Activated CD4-positive, alpha-beta T cell treated with anti-CD3 and anti-CD28 coated beads, Interleukin-2, amount 50 U/mL, for 48 hours (primary cell): ENCODE measurements around the gene SHANK1.

Source experiments
- DNase-seq, 2 experiments: peaks; one replicate each; pipeline ENCODE4 v3.0.0-alpha.2; 2020

SHANK1 gene

DNA sequence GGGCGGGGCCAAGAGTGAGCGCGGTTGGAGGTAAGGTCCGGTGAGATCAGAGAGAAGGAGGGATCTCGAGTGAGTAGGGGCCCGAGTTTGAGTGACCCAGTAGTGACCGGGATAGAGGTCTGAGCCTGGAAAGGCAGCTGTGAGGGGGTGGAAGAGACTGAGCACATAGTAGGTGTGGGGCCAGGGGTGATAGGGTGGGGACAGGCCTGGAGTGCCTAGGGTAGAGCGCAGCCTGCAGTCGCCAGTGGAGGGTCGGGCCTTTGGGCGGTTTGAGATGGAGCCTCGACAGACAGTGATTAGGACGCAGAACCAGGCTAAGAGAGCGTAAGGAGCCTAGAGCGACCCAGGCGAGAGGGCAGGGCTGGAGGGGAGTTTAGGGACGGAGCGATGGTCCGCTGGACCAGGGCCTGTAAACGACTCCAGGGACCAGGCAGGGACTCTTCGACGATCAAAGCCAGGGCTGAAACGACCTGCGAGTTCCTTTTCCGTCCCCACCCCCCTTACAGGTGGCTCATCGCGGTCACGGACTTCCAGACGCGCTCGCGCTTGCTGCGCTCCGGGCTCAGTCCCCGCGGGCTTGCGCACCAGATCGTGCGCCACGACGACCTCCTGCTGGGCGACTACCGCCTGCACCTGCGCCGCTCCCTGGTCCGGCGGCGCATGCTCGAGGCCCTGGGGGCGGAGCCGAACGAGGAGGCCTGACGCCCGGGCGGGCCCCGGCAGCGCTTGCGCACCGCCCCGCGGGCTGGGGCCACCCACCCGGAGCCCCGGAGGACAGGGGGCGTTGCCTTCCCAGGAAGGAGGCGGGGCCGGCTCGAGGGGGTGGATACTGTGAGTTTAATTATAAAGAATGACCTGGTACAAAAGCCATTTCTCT is 60.9 kb downstream of the SHANK1 start:
- peak; percentile 59 to 68 for DNase-seq

DNA sequence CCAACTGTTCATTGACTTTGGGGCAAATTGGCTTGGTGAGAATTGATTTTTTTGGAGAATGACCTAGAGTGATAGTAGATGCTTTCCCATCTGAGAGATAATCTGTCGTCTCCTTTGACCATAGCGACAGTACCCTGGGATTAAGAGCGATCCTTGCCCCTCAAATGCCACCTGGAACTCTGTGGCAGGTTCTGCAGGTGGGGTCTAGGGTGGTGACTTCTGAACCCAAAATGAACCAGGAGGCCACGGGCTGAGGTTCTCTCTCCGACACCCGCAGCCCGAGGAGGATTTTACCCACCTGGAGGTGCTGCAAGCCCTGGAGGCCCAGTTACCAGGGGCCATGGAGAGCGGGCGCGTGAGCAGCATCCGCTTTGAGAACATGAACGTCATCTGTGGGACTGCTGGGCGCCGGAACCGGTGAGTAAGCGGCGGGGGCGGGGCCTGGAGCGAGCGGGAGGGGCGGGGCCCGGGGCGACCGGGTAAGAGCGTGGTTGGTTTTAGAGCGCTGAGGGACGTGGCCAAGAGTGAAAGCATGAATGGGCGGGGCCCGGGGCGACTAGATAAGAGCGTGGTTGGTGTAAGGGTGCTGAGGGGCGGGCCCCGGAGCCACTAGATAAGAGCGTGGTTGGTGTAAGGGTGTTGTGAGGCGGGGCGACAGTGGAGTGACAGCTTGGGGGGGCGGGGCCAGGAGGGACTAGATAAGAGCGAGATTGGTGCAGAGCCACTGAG is 61.7 kb downstream of the SHANK1 start:
- peak; percentile 85 to 86 for DNase-seq

DNA sequence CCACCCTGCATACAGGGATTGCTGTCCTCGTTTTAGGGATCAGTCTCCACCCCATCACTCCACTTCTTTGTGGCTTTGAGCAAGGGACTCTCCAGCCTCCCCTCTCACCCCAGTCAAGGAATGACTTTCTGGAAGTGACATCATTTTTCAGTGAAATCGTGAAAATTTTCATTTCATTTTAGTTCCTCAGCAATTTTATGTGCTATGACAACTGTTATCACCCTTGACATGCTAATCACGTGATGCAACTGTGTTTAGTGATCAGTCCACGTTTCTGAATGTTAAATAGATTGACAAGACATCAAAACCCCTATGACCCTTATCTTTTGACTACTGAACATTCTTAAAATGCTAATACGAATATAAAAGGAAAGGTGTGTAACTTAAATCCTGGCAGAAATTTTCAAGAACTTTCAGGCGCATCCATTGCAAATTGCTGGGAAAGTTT is 62.4 kb downstream of the SHANK1 start:
- DNase-seq, result no peak

DNA sequence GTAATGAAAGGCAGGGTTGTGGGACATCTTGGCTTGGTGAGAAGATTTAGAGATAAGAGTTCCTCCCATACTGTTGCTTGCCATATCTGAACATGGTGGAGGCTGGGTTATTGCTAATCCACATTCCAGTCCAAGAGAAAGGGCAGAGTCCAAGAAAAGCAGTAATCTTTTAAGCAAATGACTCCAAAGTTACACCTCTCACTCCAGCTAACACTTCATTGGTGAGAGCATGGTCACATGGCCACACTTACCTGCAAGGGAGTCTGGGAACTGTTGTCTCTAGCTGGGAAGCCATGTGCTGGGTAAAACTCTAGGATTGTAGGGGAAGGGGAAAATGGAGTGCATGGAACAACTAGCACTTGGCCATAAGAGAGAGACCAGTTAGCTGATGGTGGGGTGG is 64.7 kb downstream of the SHANK1 start:
- no peak for DNase-seq

DNA sequence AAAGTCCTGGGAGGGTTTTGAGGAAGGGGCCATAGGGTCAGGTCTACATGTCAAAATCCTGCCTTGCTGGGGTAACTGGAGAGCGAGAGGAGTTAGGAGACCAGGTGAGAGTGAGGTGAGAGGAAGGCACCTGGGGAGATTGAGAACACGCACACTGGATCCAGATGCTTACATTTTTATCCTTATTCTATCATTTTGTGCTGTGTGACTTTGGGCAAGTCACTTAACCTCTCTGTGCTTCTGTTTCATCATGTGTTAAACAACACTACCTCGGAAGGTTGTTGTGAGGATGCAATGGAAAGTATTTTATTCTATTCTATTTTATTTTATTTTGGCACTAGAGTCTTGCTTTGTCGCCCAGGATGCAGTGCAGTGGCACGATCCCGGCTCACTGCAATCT is 66.9 kb downstream of the SHANK1 start:
- no peak for DNase-seq

DNA sequence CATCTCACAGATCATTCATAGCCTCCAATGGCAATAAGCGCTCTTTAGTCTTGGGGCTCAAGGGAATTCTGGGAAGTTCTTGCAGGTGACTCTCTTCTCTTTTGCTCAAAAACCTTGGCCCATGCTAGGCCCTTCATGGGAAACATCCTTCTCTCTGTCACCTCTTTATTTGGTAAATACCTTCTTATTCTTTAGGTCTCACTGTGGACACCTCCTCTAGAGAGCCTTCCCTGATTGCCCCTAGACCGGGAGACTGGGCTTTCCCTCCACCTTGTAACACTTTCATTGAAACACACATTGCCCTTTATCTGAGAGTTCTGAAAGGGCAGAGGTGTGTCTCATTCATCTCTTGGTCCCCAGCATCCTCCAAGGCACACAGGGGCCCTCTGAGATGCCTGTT is 68.4 kb downstream of the SHANK1 start:
- no peak for DNase-seq

DNA sequence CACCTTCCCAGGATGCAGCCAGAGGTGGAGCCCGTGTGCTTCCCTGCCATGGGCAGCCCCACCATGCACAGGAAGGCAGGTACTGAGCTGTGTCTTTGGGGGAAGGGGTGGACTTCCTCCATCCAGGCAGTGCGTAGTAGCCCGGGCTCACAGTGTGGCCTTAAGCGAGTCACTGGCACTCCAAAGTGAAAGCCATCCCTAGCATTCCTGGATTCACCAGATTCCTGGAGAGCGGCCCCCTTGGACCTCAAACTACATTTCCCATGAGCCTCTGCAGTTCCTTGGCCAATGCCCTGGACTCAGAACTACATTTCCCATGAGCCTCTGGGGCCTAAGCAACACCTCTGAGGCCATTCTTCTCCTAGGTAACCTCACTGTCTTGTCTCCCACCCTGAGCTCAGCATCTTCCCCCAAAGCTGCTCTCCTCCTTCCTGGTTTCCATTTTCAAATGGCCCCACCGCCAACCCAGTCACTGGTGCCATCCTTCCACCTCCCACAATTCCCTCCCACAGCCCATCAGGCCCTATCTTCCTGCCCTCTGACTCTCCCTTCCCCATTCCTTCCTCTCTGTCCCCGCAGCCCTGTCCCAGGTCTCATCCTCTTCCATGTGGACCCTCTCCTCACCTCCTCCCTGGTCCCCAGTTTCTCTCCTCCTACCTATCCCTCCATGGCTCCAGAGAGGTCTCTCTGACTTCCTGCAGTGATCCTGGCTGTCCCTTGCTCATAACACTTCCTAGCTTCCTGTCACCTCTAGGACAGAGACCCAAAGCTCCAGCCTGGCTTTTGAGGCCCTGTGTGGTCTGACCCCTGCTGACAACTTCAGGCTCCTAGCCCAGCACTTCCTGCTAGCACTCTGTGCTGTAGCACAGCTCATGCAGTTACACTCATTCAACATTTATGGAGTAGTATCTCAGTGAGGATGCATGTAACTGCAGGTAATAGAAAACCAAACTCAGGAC is 69.9 kb downstream of the SHANK1 start, which contains the start of gene C19orf81:
C19orf81 (plus strand) TSS at position 13 of the 959 bp plus-strand sequence; CDS start at position 13, 0 bp downstream.
- DNase-seq, result no peak

DNA sequence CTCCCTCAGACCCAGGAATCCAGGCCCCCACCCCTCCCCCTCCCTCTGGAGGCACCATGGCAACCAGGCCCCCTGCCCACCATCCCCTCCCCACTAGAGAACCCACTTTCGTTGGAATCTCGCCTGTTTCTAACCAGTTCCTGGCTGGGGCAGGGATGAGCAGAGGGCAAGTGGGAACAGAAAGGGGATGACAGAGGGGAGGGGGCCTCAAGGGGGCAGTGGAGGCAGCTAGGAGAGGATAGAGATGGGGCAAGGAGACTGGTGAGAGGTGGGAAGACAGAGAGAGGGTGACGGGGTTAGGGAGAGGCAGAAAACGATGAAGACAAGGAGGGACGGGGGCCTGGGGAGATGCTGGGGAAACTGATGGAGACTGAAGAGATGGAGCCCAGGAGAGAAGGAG is 70.9 kb downstream of the SHANK1 start:
- no peak for DNase-seq

DNA sequence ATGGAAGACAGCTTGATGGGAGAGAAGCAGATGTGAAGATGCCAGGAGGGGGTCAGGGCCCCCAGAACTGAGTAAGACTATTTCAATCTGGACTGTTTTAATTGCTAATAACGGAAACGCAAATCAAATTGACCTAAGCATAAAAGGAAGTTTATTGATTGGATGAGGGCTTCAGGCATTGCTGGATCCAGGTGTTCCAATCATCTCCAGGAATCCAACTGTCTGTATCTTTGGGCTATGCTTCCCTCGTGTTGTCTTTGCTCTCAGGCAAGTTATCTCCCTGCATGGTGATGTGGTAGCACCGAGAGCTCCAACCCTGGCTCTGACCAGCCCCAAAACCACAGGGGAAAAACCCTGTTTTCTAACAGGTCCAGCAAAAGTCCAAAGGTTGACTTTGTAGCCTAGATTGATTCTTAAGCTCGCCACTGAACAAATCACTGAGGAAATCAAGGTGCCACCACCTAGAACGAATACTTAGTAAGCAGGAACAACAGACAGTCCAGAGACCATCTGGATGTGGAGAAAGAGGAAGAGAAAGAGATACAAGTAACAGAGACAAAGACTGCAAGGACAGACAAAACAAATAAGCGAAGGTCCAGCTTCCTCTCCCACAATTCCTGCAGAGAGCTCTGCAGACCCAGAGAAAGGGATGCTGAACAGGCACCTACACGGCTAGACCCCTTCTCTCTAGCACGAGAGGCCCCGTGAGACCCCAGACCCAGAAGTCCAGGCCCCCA is 71.6 kb downstream of the SHANK1 start:
- no peak for DNase-seq

DNA sequence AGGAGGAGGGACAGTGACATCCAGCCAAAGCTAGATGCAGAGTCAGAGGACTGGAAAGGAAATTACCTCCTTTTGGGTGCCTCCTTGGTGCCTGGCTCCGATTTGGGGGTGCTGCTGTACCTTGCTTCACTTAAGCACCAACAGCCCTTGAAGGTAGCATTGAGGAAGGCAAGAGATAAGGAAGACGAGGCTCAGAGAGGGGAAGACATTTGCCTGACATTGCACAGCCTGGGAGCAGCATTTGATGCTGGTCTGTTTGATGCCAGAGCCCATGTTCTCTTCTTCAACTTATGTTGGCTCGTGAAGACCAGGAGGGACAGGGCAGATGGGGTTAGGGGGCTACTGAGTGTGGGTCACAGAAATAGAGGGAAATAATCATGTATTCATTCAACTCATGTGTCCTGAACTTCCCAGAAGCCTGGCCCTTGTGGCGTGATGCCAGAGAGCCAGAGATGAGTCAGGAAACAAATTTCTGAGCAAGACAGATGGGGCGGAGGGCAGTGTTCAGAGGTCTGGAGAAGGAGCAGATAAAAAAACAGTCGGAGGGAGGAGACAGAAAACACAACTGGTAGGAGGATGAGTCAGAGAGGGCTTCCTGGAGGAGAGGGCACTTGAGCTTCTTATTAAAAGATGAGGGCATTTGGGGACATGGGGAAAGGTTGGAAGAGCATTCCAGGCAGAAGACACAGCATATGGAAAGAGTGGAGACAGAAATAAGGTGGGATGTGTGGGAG is 73.4 kb downstream of the SHANK1 start:
- DNase-seq, result no peak

DNA sequence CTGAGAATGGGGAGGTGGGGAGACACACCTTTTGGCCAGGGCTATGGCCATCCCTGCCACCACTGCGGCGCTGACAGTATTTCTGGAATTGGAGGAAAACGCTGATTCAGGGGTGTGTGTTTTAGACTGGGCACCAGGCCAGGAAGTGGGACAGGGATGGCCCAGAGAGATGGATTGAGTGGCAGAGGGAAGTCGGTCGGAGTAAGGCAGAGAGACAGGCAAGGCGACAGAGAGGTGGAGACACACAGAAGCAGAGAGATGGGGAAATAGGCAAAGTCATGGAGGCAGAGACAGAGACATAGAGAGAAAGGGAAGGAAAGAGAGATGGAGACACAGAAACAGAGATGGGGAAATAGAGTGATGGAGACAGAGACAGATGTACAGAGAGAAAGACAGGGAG is 74.5 kb downstream of the SHANK1 start:
- no peak for DNase-seq

DNA sequence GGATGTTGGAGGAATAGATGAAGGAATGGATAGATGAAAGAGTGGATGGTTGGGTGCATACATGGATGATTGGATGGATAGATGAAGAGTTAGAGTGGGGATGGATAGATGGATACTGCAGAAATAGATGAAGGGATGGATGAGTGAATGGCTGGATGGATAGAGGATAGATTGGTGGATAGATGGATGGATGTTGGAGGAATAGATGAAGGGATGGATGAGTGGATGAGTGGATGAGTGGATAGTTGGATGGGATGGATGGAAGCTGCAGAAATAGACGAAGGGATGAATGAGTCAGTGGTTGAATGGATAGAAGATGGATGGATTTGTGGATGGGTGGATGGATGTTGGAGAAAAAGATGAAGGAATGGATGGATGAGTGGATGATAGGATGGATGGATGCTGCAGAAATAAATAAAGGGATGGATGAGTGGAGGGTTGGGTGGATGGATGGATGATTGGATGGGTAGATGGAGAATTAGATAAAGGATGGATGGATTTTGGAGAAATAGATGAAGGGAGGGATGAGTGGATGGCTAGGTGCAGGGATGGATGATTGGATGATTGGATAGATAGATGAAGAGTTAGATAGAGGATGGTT is 75.2 kb downstream of the SHANK1 start:
- DNase-seq, result no peak

DNA sequence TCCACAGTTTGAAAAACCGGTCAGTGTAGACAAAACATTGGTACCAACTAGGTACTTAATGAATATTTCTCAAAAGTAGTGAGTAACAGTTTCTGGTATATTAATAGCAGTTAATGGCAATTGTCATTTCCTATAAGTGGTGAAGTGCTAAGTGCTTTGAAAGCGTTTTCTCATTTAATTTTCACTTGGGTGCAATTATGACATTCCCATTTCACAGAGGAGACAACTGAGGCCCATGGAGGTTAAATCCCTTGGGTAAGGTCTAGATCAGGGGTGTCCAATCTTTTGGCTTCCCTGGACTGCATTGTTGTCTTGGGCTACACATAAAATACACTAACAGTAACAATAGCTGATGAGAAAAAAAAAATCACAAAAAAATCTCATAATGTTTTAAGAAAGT is 79.2 kb downstream of the SHANK1 start:
- DNase-seq, result no peak

DNA sequence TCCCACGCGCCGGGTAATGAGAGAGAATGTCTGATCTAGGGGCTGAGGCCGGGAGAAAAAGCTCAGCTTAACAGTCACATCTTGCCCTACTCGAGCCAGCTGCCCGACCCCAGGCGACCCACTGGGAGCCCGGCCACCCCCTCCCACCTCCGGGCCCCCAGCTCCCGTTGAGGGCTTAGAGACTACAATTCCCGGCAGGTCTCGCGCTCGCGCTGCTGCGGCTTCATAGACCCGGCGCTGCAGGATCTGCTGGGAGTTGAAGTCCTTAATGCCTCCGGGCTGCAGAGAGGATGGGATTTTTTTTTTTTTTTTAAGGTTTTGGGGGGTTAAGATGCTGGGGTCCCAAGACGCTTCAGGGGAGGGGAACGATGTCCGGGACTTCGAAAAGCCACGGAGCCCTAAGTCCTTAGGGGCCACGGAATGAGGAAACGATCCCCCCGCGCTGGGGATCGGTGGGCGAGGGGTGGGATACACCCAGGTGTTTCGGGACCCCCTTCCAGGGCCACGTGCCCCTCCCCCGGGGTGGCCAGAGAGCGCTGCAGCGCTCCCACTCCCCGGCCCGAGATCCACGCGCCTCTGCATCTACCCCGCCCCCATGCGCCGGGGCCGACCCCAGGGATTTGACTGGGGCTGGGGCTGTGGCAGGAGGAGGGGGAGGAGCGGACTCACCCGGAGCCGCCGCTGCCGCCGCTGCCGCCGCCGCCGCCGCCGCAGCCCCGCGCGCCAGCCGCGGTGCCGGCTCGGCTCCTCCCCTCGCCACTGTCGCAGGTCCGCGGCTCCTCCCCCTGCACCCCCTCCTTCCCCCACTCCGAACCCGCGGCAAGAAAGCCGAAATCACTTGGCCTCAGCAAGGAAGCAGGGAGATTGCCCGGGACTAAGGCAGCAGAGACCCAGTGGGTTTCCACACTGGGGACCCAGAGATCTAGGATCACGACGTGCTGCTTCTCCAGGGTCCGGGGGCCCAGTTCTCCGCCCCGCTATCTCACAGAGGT is 80.2 kb downstream of the SHANK1 start, which contains the start of gene SYT3:
SYT3 (minus strand) TSS at position 761 of the 992 bp plus-strand sequence. CDS start 2,470 bp downstream, outside the sequence.
- DNase-seq, result peak; percentile 16 to 42

DNA sequence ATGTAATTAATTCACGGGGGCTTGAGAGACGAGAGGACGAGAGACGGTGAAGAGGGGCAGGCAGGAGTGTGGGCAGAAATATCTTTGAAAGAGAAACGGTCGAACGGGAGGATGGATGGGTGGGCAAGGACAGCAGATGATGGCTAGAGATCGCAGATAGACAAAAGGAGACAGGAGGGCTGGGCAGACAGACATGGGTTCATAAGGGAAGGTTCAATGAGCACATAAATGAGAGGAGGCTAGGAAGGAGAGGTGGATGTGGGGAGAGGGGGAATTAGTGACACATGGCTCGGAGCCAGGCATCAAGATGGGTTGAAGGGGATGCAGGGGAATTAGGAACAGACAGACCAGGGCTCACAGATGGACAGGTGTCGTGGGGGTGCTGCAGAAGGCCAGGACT is 81.0 kb downstream of the SHANK1 start:
- DNase-seq, result no peak

DNA sequence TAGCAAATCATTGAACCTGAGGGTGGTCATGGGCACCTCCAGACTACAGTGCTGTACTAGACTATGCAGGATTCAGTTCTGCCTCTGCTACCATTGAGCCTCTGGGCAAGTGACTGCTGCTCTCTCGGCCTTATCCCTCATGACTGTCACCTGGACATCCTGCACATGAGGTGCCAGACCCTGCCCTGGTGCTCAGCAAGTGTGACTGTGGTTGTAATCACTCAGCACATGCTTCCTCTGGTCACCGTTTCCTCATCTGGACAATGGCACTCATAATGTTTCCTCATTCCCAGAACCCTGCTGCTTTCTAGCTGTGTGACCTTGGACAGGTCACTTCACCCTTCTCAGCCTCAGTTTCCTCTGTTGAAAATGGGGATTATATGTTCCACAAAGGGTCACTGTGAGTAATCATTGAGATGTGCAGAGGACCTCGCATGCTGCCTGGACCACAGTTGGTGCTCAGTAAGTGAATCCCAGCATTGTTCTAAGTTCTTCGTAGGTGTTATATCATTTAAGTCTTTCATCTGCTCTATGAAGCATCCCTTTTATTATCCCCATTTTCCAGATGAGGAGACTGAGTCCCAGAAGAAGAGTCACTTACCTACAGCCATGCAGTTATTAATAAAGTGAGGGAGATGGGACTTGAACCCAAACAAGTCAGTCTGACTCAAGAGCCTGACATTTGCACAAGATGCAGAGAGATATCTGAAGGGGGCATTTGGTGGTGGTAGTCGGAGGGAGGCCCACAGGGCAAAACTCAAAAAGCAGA is 83.1 kb downstream of the SHANK1 start:
- DNase-seq, result no peak

DNA sequence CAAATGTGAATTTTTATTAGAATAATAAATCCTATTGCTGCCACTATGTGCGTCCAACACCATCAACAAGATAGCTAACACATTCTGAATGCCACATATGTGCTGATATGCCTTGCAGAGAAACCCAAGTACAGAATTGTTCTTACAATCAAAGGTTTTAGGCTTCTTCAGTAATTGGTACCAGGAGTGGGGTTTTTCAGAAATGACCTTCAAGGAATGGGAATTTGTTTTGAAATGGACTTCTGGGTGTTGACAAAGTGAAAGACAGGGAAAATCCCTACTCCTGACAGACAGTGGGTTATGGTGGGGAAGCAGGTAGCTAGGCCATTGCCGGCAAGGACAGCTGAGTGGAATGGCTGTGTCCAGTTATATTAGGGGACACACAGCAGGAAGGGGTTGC is 85.6 kb downstream of the SHANK1 start:
- no peak for DNase-seq

DNA sequence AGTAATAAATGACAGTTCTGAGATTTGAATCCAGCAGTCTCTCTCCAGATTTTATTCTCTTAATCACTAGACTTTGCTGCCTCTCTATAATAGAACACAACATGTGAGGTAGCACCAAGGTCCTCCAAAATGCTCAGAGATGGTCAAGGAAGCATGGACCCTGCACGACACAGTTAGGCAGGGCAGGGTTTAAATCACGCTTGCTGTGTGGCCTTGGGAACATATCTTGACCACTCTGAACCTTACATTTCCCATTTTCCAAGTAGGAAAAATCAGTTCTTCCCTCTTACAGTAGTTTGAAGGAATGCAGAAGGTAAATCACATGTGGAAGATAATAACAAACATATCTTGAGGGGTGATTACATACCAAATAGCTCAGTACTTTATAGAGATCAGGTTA is 86.2 kb downstream of the SHANK1 start:
- no peak for DNase-seq
